Posterior cingulate gyrus (tissue), 11 donors: ENCODE results near the gene SCYGR8.
"Not testable (repeated sequence)": the region's sequence is repeated elsewhere in the genome, so short reads cannot be mapped to it uniquely, and the experiment has no call there.

Experiments used
- DNase-seq, 10 donors: peaks; one replicate each; pipeline versions ENCODE4 v3.0.0 to v3.0.0-alpha.2; 2020 to 2021; ENCODE audit warnings: mixed read lengths in 3 of 10
- intact Hi-C: fragments of 100-400 bp; cut with DNase I; formaldehyde crosslinking; loops from one replicate; pipeline ENCODE4 v1.15.1; 2023

Gene SCYGR8, protein sequence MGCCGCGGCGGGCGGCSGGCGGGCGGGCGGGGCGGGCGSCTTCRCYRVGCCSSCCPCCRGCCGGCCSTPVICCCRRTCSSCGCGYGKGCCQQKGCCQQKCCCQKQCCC

DNA sequence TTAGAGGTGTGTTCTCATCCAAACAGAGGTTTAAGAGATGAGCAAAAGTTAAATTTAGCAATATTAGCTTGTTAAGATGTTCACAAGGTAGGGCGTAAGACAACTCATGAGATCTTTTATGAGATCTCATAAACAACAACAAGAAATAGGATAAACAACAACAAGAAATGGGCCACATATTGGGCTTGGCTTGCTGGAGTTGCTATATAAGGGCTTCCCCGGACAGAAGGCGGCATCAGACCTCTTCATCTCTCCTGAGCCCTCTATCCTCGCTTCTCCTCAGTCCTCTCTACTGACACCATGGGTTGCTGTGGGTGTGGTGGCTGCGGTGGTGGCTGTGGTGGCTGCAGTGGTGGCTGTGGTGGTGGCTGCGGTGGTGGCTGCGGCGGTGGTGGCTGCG is at the start of gene SCYGR8:
SCYGR8 (plus strand) TSS at position 301 of the 400 bp plus-strand sequence; CDS start at position 301, 0 bp downstream.
- no peak for DNase-seq
- intact Hi-C loops = no loop called here

DNA sequence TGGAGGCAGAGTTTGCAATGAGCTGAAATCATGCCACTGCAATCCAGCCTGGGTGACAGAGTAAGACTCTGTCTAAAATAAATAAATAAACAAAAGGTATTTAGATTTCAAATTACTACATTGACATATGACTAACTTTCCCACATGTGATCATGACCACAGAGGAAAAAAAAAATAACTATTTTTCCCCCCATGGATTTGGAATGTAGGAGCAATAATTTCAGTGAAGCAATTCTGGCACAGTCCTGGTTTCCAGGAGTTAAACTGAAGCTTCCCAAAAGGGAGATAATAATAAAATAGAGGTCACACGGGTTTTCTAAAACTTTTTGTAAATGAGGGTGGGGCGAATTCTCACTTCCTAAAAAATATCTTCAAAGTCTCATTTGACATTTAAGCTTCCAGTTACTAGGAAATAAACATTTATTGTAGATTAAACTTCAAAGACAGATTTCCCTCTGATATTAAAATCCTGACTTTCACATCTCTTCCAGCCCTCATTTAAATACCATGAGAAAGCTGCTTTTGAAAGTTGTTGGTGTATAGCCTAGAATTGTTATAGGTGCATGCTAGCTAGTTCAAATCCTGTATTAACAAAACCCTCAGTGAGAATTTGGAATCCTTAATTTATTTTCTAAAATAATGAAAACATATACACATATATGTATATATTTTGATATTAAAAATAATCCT is 48.6 kb upstream of the SCYGR8 start:
- no peak for DNase-seq

DNA sequence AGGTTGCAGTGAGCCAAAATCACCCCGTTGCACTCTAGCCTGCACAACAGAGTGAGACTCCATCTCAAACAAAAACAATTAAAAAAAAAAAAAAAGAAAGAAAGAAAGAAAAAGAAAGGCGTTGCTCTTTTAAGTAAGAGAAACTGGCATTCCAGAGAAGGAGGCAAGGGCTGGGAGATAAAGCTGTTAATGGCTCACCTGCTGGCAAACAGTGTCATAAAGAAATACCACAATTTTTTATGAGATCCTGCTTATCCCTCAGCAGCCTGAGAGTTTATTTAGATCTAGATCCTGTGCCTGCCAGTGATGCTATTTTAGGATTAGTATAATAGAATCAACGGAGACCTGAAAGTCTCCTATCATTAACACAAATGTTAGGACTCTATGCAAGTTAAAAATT is 44.1 kb upstream of the SCYGR8 start:
- DNase-seq = no peak
- intact Hi-C loops = no loop called here

More for the DNA sequence above, 48.6 kb upstream of the SCYGR8 start:
- intact Hi-C loops = no loop called here

DNA sequence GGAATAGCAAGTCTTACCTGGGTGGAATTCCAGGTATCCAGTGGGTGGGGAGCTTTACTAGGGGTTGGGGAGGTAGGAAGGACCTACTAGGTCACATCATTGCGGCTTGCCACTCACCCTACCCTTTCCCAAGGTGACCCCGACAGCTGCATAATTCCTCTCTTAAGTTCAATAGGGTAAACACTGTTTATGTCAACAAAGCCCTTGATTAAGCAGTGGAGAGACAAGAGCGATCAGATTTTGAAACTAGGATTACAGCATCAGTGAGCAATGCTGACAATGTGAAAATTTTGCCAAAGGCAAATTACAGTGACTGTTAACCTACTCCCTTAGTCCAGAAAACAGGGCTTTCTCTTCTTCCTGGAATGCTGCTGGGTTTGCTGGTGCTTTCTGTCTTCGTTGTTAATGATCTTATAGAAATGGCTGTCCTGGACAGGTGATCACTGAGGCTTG is 42.4 kb upstream of the SCYGR8 start:
- intact Hi-C loops = no loop called here
- DNase-seq = no peak

DNA sequence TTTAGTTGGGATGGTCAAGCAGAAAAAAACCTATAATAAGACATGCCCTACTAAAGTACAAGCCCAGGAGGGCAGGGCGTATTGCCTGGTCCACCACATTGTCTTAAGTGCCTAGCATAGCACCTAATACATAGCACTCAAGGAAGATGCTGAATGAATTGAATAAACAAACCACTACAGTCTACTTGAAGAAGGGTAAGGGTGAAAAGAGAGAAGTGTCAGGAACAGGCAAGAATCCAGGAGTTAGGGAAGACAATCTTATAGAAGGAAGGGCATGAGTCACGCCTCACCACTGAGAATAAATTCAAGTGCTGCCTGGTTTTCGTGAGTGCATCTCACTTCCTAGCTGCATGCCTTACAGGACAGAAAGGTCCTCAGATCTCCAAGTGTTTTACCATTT is 41.7 kb upstream of the SCYGR8 start:
- no peak for DNase-seq
- intact Hi-C loops = no loop called here

DNA sequence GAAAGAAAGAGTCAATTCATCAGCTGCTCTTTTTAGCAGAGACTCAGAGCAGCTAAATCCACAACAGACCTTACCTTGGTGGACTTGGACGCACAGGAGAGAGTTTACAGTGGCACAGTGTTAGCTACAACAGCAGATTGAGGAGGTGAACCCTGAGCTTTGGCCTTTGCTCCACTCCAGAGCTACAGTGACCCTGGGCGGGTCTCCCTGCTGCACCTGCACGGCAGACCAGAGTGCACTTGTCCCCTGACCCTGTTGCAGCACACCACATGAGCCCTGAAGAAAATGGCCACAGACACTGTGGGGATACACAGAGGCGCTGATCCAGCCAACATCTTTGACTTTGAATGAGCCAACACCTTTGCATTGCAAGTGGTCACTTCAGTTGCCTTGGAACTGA is 38.8 kb upstream of the SCYGR8 start:
- DNase-seq = no peak
- intact Hi-C loops = no loop called here

DNA sequence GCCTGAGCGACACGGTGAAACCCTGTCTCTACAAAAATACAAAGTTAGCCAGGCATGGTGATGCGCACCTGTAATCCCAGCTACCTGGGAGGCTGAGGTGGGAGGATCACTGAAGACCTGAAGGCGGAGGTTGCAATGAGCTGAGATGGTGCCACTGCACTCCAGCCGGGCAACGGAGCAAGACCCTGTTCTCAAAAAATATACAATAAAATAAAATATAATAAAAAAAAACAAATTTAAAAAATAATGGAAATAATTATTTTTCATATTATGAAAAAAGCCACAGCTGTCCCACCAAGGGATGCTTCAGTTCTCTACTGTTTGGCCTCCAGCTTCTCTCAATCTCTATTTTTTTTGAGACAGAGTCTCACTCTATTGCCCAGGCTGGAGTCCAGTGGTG is 38.3 kb upstream of the SCYGR8 start:
- intact Hi-C loops = no loop called here
- DNase-seq = no peak

DNA sequence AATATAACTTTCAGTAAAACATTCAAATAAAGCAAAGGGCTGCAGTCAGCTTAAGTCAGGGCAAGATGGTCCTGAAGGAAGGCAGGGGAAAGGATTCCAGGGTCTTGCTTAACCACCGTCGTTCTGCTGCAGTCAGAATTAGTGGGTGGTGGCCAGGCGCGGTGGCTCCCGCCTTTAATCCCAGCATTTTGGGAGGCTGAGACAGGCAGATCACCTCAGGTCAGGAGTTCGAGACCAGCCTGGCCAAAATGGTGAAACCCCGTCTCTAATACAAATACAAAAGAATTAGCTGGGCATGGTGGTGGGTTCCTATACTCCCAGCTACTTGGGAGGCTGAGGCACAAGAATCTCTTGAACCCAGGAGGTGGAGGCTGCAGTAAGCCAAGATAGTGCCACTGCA is 34.7 kb upstream of the SCYGR8 start:
- DNase-seq = no peak
- intact Hi-C loops = no loop called here

DNA sequence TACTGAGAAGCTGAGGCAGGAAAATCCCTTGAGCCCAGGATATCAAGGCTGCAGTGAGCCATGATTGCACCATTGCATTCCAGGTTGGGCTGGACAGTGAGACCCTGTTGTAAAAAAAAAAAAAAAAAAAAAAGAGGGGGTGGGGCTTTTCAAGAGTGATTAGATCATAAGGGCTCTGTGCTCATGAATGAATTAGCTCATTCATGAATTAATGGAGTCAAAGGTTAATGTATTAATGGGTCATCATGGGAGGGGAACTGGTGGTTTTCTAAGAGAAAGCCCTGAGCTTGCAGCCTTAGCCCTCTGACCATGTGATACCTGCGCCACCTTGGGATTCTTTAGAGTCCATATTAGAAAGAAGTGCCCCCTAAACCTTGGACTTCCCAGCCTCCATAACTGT is 32.4 kb upstream of the SCYGR8 start:
- intact Hi-C loops = no loop called here
- DNase-seq = no peak

DNA sequence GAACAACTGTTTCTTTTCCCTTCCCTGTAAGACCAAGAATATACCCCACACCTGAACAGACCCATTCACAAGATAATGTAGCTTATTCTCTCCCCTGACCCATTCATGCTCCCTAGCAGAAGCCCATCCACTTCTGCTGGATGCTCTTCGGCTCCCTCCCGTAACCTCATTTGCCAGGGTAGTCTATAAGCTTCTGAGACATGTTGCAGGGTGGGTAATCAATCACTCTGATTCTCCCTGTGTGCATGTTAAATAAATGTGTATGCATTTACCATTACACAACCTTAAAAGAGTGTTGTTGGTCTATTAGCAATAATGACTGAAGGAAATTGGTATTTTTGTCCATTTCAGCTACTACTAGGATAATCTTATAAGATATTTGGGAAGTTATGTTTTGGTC is 29.2 kb upstream of the SCYGR8 start:
- intact Hi-C loops = no loop called here
- no peak for DNase-seq

DNA sequence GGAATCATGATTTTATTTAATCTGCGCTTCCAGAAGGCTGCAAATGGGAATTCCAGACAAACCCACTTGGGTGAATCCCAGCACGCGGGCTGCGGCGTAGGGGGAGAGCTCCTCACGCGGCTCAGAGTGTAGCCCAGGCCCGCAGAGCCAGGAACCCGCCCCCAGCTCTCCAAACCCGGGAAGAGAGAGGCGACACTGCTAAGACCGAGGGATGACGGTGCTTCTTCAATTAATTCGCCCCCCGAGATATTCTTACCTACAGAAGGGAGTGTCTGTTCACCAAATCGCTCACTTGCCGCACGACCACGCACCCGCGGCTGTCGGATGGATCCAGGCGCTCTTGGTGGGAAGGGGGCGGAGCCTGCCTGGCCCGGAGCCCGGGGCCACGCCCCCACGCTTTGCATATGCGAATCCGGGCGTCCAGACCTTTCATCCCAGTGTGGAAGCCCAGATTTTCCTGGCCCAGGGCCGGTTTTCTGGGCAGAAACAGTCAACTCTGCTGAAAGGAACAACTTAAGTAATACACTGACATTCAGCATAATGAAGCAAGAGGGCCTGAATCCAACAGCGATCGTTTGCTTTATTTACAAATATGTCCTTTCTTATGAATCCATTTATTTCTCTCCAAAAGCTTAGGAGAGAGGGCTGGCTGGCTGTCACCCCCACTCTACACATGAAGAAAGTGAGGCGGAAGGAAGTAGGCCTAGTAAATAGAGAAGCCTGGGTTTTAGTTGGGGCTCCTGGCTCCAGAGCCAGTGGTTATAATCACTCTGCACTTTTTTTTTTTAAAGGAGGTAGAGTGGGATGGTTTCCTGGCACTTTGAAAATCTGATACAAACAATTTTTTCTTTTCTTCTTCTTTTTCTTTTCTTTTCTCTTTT is 27.8 kb upstream of the SCYGR8 start, which contains the start of gene SLC19A3:
SLC19A3 (minus strand) TSS at position 342 of the 881 bp plus-strand sequence. CDS start 15,710 bp downstream, outside the sequence.
- peak; percentile 60 to 96 (median 70) for DNase-seq
- intact Hi-C loops = no loop called here

DNA sequence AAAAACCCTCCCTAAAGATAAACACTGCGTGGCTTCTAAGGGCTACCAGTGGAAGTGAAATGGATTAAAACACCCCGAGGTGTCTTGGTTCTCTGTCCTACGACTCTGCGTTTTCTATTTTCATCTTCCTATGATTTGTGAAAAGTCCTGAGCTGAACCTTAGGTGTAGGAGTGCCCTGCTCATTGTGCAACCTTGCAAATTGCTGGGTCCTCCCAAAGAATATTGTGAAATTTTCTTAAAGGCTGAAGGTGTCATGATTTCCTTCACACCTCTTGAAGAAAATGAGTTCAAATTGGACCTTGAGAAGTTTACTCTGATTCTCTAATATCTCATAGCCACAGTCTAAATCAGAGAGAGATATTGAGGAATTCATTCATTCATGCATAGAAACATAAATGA is 26.1 kb upstream of the SCYGR8 start:
- DNase-seq = no peak
- intact Hi-C loops = no loop called here

DNA sequence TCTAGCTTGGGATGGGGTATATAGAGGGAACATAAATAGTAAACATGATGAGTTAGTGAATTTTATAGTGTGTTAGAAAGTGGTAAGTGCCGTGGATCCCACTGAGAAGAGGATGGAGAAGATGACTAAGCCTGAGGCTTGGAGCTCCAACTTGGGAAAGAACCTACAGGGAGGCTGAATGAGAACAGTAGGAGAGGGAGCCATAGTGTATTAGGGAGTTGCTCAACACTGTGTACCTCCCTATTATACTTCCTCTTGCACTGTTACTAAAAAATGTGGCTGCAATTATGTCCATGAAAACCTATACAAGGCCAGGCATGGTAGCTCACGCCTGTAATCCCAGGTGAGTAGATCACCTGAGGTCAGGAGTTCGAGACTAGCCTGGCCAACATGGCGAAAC is 25.0 kb upstream of the SCYGR8 start:
- intact Hi-C loops = no loop called here
- no peak for DNase-seq

DNA sequence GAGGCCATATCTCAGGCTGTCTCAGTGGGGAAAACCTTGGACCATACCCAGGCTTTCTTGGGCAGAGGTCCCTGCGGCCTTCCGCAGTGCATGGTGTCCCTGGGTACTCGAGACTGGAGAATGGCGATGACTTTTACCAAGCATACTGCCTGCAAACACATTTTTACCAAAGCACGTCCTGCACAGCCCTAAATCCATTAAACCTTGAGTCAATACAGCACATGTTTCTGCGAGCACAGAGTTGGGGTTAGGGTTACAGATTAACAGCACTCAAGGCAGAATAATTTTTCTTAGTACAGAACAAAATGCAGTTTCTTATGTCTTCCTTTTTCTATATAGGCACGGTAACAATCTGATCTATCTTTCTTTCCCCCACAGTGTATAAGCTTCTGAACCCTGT is 22.9 kb upstream of the SCYGR8 start:
- DNase-seq, intact Hi-C loops: not testable (repeated sequence)

DNA sequence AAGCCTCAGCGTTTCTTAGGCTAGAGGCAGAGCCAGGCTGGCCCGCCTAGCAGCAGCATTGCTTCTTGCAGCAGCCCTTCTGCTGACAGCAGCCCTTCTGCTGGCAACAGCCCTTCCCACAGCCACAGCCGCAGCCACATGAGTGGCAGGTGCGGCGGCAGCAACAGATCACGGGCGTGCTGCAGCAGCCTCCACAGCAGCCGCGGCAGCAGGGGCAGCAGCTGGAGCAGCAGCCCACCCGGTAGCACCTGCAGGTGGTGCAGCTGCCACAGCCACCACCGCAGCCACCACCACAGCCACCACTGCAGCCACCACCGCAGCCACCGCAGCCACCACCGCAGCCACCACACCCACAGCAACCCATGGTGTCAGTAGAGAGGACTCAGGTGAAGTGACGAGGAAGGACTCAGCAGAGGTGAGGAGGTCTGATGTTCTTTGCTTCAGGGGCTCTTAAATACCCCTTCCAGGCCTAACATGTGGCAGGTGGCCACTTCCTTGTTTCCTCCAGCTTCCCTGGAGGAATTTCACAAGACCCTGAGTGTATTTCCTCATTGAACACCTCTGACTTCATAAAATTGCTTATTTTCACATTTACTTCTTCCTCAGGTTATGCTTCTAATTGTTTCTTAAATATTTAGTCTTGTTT is 21.2 kb upstream of the SCYGR8 start, which contains the start of gene SCYGR6:
SCYGR6 (minus strand) TSS at position 364 of the 646 bp plus-strand sequence; CDS start at position 364, 0 bp downstream.
- intact Hi-C loops = no loop called here
- no peak for DNase-seq

DNA sequence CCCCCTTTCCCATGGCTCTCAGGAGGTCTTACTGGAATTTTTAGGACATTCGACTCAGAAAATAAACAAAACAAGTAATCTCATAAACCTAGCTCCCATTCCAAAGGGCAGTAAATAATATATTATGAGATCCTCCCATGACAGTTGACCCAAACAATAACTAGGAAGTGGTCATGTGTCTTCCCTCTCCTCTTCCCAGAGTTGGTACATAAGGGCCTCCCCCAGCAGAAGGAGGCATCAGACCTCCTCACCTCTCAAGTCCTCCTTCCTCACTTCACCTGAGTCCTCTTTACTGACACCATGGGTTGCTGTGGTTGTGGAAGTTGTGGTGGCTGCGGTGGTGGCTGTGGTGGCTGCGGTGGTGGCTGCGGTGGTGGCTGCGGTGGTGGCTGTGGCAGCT is 17.7 kb upstream of the SCYGR8 start, which contains the start of gene SCYGR7:
SCYGR7 (plus strand) TSS at position 301 of the 400 bp plus-strand sequence; CDS start at position 301, 0 bp downstream.
- intact Hi-C loops = no loop called here

DNA sequence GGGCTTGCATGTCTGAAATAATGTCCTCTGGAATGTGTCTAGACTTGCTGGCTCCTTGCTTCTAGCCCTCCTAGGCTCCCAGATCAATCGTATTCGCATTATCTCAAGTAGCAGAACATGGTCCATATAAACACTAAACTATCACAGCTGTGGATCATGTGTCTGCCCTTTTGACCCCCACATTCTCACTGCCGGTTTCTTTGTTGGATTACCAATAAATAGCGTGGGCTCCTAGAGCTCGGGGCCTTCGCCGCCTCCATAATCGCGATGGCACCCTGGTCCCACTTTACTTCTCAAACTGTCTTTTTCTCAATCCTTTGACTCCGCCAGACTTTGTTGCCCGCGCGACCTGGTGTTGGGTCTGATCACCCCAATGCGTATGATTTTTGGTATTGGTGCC is 6.3 kb upstream of the SCYGR8 start:
- DNase-seq = no peak
- intact Hi-C loops = no loop called here

More for the DNA sequence above, 17.7 kb upstream of the SCYGR8 start, which contains the start of gene SCYGR7:
- DNase-seq = no peak

DNA sequence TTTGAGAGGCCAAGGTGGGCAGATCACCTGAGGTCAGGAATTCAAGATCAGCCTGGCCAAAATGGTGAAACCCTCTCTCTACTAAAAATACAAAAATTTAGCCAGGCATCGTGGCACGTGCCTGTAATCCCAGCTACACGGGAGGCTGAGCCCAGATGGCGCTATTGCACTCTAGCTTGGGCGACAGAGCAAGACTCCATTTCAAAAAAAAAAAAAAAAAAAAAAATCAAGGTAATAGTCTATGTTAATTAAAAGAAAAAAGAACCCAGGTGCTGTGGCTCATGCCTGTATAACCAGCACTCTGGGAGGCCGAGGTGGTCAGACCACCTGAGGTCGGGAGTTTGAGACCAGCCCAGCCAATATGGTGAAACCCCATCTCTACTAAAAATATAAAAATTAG is 5.0 kb upstream of the SCYGR8 start:
- intact Hi-C loops, DNase-seq: not testable (repeated sequence)

DNA sequence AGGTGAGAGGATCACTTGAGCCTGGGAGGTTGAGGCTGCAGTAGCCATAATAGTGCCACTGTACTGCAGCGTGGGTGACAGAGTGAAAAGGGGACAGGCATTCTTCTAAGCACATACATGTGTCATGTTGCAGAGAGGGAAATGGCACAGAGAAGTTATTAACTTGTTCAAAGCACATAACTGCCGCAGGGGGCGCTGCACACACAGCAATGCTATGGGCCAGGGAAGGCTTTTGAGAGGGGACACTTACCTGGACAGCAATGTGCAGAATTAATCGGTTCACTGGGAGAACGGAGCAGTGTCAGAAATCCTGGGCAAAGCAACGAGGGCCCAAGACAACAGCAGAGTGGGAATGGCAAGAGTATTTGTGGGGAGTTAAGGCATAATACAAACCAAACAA is 2.4 kb downstream of the SCYGR8 start:
- intact Hi-C loops = no loop called here
- DNase-seq = no peak

DNA sequence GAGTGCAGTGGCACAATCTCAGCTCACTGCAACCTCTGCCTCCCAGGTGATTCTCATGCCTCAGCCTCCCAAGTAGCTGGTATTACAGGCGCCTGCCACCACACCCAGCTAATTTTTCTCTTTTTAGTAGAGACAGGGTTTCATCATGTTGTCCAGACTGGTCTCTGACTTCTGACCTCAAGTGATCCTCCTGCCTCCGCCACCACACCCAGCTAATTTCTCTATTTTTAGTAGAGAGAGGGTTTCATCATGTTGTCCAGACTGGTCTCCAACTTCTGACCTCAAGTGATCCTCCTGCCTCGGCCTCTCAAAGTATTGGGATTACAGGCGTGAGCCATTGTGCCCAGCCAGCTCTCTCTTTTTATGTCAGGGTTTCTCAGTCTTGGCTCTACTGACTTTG is 10.6 kb downstream of the SCYGR8 start:
- intact Hi-C loops, DNase-seq: not testable (repeated sequence)
